ENCODE results near the gene CAMTA2. TPM values are rescaled to one million over a fixed set of nuclear protein-coding genes. Genes with fewer than 3 reads are reported as not detected.

CAMTA2 gene
- total RNA-seq, 1 donor from 2014 or later: 0.34 TPM

GRCh38 chr17:4938069-4938491, 49.4 kb downstream of the CAMTA2 start:
- Histone ChIP-seq H4K20me1 (ENCODE audit: low read depth) (peaks cover 29% of the 10 kb centered on the region), H3K79me2 (ENCODE audit: low read depth) (peaks cover 49% of the 10 kb centered on the region), H3K4me1 (peaks cover 16% of the 10 kb centered on the region), H3K4me3 (no peak overlapping the region), H3K4me2 (no peak overlapping the region), H3F3A (ENCODE audit: low read depth) (peaks cover 36% of the 10 kb centered on the region), H3K9me3 (ENCODE audit: low read depth) (no peaks in the 10 kb centered on the region), H3K27ac (no peak overlapping the region), H3K36me3 (no peaks in the 10 kb centered on the region), H3K27me3 (no peaks in the 10 kb centered on the region), H3K9ac (no peak overlapping the region), H2AFZ (replicated peaks) (no peak overlapping the region)
- no peak for DNase-seq (ENCODE audit: low spot score)
- no peaks in the 10 kb centered on the region for H3K9me3 Mint-ChIP-seq
- peaks cover 17% of the 10 kb centered on the region for H3K36me3 Mint-ChIP-seq
- peaks cover 5% of the 10 kb centered on the region for H3K27me3 Mint-ChIP-seq (ENCODE audit: insufficient read depth, low read depth)
- peak overlapping the region; percentile 78 for H3K27ac Mint-ChIP-seq
- peaks cover 27% of the 10 kb centered on the region for H3K4me1 Mint-ChIP-seq
- H3K4me3 Mint-ChIP-seq: peak overlapping the region; percentile 96
- TF ChIP-seq CTCF (IDR thresholded peaks at IDR 0.05) (no peak), EZH2phosphoT487 (IDR thresholded peaks at IDR 0.05) (no peak), EZH2 (IDR thresholded peaks at IDR 0.05) (no peak)

GRCh38 chr17:4937553-4937952, 49.9 kb downstream of the CAMTA2 start:
- TF ChIP-seq CTCF (IDR thresholded peaks at IDR 0.05) (no peak), EZH2 (IDR thresholded peaks at IDR 0.05) (no peak), EZH2phosphoT487 (IDR thresholded peaks at IDR 0.05) (no peak)
- Histone ChIP-seq H4K20me1 (ENCODE audit: low read depth) (peaks cover 24% of the 10 kb centered on the region), H3K4me2 (no peak overlapping the region), H3F3A (ENCODE audit: low read depth) (peaks cover 34% of the 10 kb centered on the region), H3K9me3 (ENCODE audit: low read depth) (no peaks in the 10 kb centered on the region), H3K4me1 (peaks cover 16% of the 10 kb centered on the region), H3K27me3 (no peaks in the 10 kb centered on the region), H3K27ac (no peak overlapping the region), H3K4me3 (no peak overlapping the region), H3K36me3 (no peaks in the 10 kb centered on the region), H2AFZ (replicated peaks) (no peak overlapping the region), H3K79me2 (ENCODE audit: low read depth) (peaks cover 44% of the 10 kb centered on the region), H3K9ac (no peak overlapping the region)
- Mint-ChIP-seq H3K36me3 (peaks cover 16% of the 10 kb centered on the region), H3K4me3 (peak overlapping the region; percentile 96), H3K27me3 (ENCODE audit: insufficient read depth, low read depth) (peaks cover 4% of the 10 kb centered on the region), H3K4me1 (peaks cover 25% of the 10 kb centered on the region), H3K9me3 (no peaks in the 10 kb centered on the region), H3K27ac (peak overlapping the region; percentile 14)
- DNase-seq (ENCODE audit: low spot score): no peak

- Histone ChIP-seq H3K9me3 (ENCODE audit: low read depth) (no peaks in the 10 kb centered on the region), H3K4me3 (no peak overlapping the region), H2AFZ (replicated peaks) (no peak overlapping the region), H3K4me1 (peaks cover 14% of the 10 kb centered on the region), H3F3A (ENCODE audit: low read depth) (peaks cover 28% of the 10 kb centered on the region), H3K36me3 (no peaks in the 10 kb centered on the region), H4K20me1 (ENCODE audit: low read depth) (peaks cover 16% of the 10 kb centered on the region), H3K27ac (no peak overlapping the region), H3K4me2 (no peak overlapping the region), H3K27me3 (no peaks in the 10 kb centered on the region), H3K9ac (no peak overlapping the region), H3K79me2 (ENCODE audit: low read depth) (peaks cover 33% of the 10 kb centered on the region)
- Mint-ChIP-seq H3K9me3 (no peaks in the 10 kb centered on the region), H3K4me3 (peak overlapping the region; percentile 7), H3K27me3 (ENCODE audit: insufficient read depth, low read depth) (peaks cover 5% of the 10 kb centered on the region), H3K36me3 (peaks cover 13% of the 10 kb centered on the region), H3K4me1 (peaks cover 19% of the 10 kb centered on the region), H3K27ac (no peak overlapping the region)
- TF ChIP-seq EZH2phosphoT487 (IDR thresholded peaks at IDR 0.05) (no peak), EZH2 (IDR thresholded peaks at IDR 0.05) (no peak), CTCF (IDR thresholded peaks at IDR 0.05) (no peak)
- DNase-seq (ENCODE audit: low spot score): no peak
These were observed 51.0 kb downstream of the CAMTA2 start for GRCh38 chr17:4936436-4936835.

Measured in neural progenitor cell (in vitro differentiated cells).